Measurements from ENCODE around the gene EFNB3. TPM values are rescaled to one million over a fixed set of nuclear protein-coding genes. Genes with fewer than 3 reads are reported as not detected.

The EFNB3 gene
- total and polyA plus RNA-seq, 2 of the 4 experiments (the other 2 are of a cell fraction), result 0.54 to 2.0 TPM

GRCh38 chr17:7727886-7728285, 22.9 kb downstream of the EFNB3 start:
- H2BK120ac ChIP-seq (ENCODE audit: low read depth, low read length), result no peak overlapping the region
- DNase-seq (no peak), ATAC-seq (ENCODE audit: low read depth) (no peak)
- H2BK15ac ChIP-seq (ENCODE audit: low read depth, low read length), result no peak overlapping the region
- H4K20me1 ChIP-seq (ENCODE audit: insufficient read depth, low read length), result no peaks in the 10 kb centered on the region
- BruUV-seq (replicated peaks), result no TSS peak
- no peak overlapping the region for H3K18ac ChIP-seq (ENCODE audit: low read depth, low read length)
- CTCF ChIA-PET, result no interaction called here
- dilution Hi-C loops (cut with HindIII; ENCODE audit: low sequenced_read_pairs, unreplicated experiment), result no loop called here
- no peak overlapping the region for H3K9ac ChIP-seq (ENCODE audit: low read depth, low read length)
- H3K23ac ChIP-seq (ENCODE audit: low read depth, low read length), result no peak overlapping the region
- no peak overlapping the region for H3K4ac ChIP-seq (ENCODE audit: low read depth, low read length)
- H3K4me3 ChIP-seq (ENCODE audit: insufficient read depth, low read depth, low read length), result no peak overlapping the region
- H3K27ac ChIP-seq (ENCODE audit: insufficient read depth, low read length), result no peak overlapping the region
- no peaks in the 10 kb centered on the region for H3K4me1 ChIP-seq (ENCODE audit: control insufficient read depth, insufficient read depth, low read length)
- WGBS, 2 experiments (ENCODE audit: extremely low coverage in 2 of 2, insufficient read length in 1 of 2), result no CpG with 5 or more reads among the region's 3 CpGs
- H3K4me2 ChIP-seq (ENCODE audit: low read depth, low read length), result no peak overlapping the region
- H3K27me3 ChIP-seq (ENCODE audit: control insufficient read depth, insufficient read depth, low read length), result peaks cover 22% of the 10 kb centered on the region
- H3K56ac ChIP-seq (ENCODE audit: extremely low read depth, insufficient read depth, low read length), result no peak overlapping the region
- no peaks in the 10 kb centered on the region for H3K36me3 ChIP-seq (ENCODE audit: control insufficient read depth, insufficient read depth, low read length)
- H2BK20ac ChIP-seq (ENCODE audit: low read depth, low read length), result no peak overlapping the region
- no peaks in the 10 kb centered on the region for H3K9me1 ChIP-seq (ENCODE audit: insufficient read depth, low read length)
- no peak overlapping the region for H3K14ac ChIP-seq (replicated peaks; ENCODE audit: low read depth, low read length)
- intact Hi-C loops (cut with micrococcal nuclease), result no loop called here
- no peaks in the 10 kb centered on the region for H3K79me1 ChIP-seq (ENCODE audit: low read depth in 1 of 2, low read length in 2 of 2)
- in situ Hi-C loops (cut with MboI; ENCODE audit: low sequenced_read_pairs), result loop anchor here (25.0 kb wide), 1 partner anchor 259 kb away; no protein-coding TSS in a partner anchor
- H4K5ac ChIP-seq (ENCODE audit: low read depth, low read length), result no peak overlapping the region
- no peak overlapping the region for H2BK5ac ChIP-seq (ENCODE audit: low read depth, low read length, poor library complexity, severe bottlenecking)
- no peaks in the 10 kb centered on the region for H3K9me3 ChIP-seq (ENCODE audit: control insufficient read depth, insufficient read depth, low read length)
- no peak overlapping the region for H4K91ac ChIP-seq (ENCODE audit: insufficient read depth, low read depth, low read length)
- H2AFZ ChIP-seq (replicated peaks; ENCODE audit: low read length, poor library complexity), result no peak overlapping the region
- TF ChIP-seq RAD21 (IDR thresholded peaks at IDR 0.05; ENCODE audit: low read length), result no peak
- no peak for TF ChIP-seq POLR2A (IDR thresholded peaks at IDR 0.05; ENCODE audit: low read depth, low read length)
- no peak for TF ChIP-seq NFE2L2 (IDR thresholded peaks at IDR 0.05; ENCODE audit: low read depth, low read length)
- TF ChIP-seq MXI1 (IDR thresholded peaks at IDR 0.05; ENCODE audit: borderline replicate concordance, low read depth, low read length), result no peak
- TF ChIP-seq MAFK (IDR thresholded peaks at IDR 0.05; ENCODE audit: low read depth, low read length), result no peak
- no peak for TF ChIP-seq CTCF (conservative IDR thresholded peaks at IDR 0.05; ENCODE audit: low read depth, low read length)
- POLR2A ChIA-PET (ENCODE audit: unreplicated experiment), result no interaction called here
- H2AK5ac ChIP-seq (ENCODE audit: low read depth, low read length), result no peak overlapping the region
- H4K8ac ChIP-seq (ENCODE audit: low read depth in 2 of 2, low read length in 2 of 2), result no peak overlapping the region
- H2AK9ac ChIP-seq (replicated peaks; ENCODE audit: low read depth, low read length, poor library complexity), result no peak overlapping the region
